PFSK-1 (cell line): ENCODE data around the gene SAE1.

Source experiments
- FOXP2 ChIP-seq: optimal IDR thresholded peaks from 2 replicates; pipeline ENCODE3; 2011; ENCODE audit warnings: borderline replicate concordance, control low read depth, inconsistent platforms; ENCODE audit not compliant: insufficient read depth; ENCODE audit errors: extremely low read length, extremely low read depth
- POLR2AphosphoS5 ChIP-seq: IDR thresholded peaks from 2 replicates; pipeline ENCODE4 v1.6.1; 2012; ENCODE audit warnings: low read depth, mild to moderate bottlenecking, control low read depth, low read length, moderate library complexity
- SIN3A ChIP-seq: IDR thresholded peaks from 2 replicates; pipeline ENCODE4 v1.6.1; 2012; ENCODE audit warnings: mild to moderate bottlenecking, low read length, moderate library complexity, borderline replicate concordance; ENCODE audit not compliant: insufficient read depth
- TAF1 ChIP-seq: IDR thresholded peaks from 2 replicates; pipeline ENCODE4 v1.6.1; 2012; ENCODE audit warnings: low read length, control low read depth, borderline replicate concordance; ENCODE audit not compliant: insufficient read depth
- TF ChIP-seq, protein P1 (sequence below), 2 experiments: IDR thresholded peaks; 2 replicates each; pipeline versions ENCODE4 v1.6.1 to v1.8.0; 2011 to 2012; ENCODE audit warnings: low read depth in 2 of 2, low read length in 2 of 2, control low read depth in 1 of 2, inconsistent platforms in 1 of 2, mild to moderate bottlenecking in 1 of 2, moderate library complexity in 1 of 2; ENCODE audit not compliant: insufficient read depth in 1 of 2

Gene SAE1

DNA sequence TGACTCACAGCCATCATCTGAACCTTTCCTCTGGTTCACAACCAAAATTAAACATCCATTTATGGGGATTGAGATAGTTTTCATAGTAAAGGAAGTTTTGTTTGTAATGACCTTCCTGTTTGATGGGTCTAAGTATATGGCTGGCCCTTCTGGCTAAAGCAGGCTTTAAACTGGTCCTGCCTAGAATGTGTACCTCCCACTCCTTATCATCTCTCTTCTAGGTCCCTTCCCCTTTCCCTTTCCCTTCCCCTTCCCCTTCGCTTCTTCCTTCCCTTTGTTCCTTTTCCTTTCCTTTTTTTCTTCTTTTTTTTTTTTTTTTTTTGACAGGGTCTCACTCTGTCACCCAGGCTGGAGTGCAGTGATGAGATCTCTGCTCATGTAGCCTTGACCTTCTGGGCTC, 64.8 kb downstream of the SAE1 start:
- TF ChIP-seq SIN3A (no peak), POLR2AphosphoS5 (no peak), FOXP2 (no peak), TAF1 (no peak)
- TF ChIP-seq, protein P1, sequence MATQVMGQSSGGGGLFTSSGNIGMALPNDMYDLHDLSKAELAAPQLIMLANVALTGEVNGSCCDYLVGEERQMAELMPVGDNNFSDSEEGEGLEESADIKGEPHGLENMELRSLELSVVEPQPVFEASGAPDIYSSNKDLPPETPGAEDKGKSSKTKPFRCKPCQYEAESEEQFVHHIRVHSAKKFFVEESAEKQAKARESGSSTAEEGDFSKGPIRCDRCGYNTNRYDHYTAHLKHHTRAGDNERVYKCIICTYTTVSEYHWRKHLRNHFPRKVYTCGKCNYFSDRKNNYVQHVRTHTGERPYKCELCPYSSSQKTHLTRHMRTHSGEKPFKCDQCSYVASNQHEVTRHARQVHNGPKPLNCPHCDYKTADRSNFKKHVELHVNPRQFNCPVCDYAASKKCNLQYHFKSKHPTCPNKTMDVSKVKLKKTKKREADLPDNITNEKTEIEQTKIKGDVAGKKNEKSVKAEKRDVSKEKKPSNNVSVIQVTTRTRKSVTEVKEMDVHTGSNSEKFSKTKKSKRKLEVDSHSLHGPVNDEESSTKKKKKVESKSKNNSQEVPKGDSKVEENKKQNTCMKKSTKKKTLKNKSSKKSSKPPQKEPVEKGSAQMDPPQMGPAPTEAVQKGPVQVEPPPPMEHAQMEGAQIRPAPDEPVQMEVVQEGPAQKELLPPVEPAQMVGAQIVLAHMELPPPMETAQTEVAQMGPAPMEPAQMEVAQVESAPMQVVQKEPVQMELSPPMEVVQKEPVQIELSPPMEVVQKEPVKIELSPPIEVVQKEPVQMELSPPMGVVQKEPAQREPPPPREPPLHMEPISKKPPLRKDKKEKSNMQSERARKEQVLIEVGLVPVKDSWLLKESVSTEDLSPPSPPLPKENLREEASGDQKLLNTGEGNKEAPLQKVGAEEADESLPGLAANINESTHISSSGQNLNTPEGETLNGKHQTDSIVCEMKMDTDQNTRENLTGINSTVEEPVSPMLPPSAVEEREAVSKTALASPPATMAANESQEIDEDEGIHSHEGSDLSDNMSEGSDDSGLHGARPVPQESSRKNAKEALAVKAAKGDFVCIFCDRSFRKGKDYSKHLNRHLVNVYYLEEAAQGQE (IDR thresholded peaks at IDR 0.05; ENCODE audit: insufficient read depth in 1 of 2, low read depth in 2 of 2, low read length in 2 of 2), result no peak

DNA sequence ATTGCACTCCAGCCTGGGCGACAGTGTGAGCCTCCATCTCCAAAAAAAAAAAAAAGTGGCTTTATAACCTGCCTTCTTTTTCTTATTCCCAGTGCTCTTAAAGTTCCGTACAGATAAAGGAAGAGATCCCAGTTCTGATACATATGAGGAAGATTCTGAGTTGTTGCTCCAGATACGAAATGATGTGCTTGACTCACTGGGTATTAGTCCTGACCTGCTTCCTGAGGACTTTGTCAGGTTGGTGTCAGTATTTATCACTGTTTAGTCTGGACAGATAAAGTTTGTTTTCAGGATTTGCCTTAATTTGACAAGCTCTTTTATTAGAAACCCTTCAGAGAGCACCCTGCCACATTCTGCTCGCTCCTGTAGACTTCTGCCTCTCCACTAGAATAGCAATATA, 66.5 kb downstream of the SAE1 start:
- TF ChIP-seq POLR2AphosphoS5, result no peak
- TF ChIP-seq, protein P1 (IDR thresholded peaks at IDR 0.05; ENCODE audit: insufficient read depth in 1 of 2, low read depth in 2 of 2, low read length in 2 of 2), result no peak
- no peak for TF ChIP-seq FOXP2
- no peak for TF ChIP-seq TAF1
- no peak for TF ChIP-seq SIN3A

DNA sequence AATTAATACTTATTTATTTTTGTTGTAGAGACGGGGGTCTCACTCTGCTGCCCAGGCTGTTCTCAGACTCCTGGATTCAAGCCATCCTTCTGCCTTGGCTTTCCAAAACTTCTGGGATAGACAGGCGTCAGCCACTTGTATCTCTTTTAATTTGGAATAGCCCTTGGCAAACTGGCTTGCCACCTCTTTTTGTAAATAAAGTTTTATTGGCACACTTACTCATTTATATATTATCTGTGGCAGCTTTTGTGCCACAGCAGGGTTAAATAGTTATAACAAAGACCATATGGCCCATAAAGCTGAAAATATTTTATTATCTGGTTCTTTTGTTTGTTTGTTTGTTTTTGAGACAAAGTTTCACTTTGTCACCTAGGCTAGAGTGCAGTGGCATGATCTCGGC, 69.9 kb downstream of the SAE1 start:
- TF ChIP-seq, protein P1 (IDR thresholded peaks at IDR 0.05; ENCODE audit: insufficient read depth in 1 of 2, low read depth in 2 of 2, low read length in 2 of 2), result no peak
- no peak for TF ChIP-seq FOXP2
- TF ChIP-seq TAF1, result no peak
- TF ChIP-seq SIN3A, result no peak
- no peak for TF ChIP-seq POLR2AphosphoS5

DNA sequence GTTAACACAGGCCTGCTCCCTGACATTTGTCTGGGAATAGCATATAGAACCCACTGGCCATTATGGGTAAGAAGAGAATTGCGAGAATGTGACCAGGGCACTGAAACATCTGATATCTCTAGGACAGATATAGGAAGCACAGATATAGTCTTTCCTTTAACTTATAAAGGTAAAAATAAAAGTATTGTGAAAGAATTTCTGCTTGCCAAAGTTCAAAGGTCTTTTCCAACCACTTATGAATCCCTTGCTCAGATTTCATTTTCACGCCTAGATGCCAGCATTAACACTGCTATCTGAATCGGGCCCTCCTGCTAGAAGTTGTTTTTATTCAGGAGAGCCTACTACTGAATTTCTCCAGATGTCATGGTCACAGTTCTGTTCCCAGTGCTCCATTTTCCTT, 72.6 kb downstream of the SAE1 start:
- TF ChIP-seq POLR2AphosphoS5 (no peak), TAF1 (no peak), FOXP2 (no peak), SIN3A (no peak)
- TF ChIP-seq, protein P1 (IDR thresholded peaks at IDR 0.05; ENCODE audit: insufficient read depth in 1 of 2, low read depth in 2 of 2, low read length in 2 of 2), result no peak
